ENCODE results near the gene SPTLC3. TPM values are rescaled to one million over a fixed set of nuclear protein-coding genes. Genes with fewer than 3 reads are reported as not detected.

SPTLC3 gene
- total and polyA plus RNA-seq, 2 of the 13 experiments (the other 11 are each of a cell fraction or from before 2014, with no cell fraction given): 20.5 to 95.6 TPM

DNA sequence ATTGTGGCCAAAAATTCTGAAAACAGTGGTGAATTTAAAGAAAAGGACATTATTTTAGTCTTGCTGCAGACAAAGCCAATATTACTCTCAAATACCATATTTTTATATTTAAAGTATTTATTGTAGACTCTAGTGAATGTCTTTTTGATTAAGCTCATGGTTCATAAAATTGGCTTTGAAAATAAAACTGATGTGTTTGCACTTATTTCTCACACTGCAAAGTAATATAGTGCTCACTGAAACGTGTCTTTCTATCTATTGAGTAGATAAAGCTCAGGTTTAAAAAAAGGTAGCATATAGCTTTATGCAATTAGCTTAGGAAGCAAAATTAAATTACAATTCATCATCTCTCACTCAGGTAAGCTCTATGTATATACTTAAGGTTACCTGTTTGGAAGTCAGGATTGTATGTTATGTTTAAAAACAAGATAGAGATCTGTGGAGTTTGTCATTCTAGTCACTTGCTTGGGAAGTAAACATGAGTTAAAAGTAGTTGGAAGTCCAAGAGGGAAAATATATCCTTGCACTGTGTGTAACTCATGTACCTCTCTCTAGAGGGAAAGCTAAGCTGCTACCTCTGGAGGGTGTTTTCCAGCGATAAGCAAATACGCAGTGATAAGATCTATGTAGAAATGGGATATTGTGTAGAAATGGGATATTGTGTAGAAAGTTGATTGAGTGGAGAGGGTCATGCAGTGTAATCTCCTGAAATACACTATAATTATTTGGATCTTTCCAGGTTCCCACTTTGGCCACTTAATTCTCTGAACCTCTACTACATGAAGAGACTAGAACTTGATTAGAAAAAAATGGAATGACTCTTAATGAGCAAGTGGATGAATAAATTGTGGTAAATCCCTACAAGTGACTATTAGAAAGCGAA lies 29.9 kb upstream of the SPTLC3 start (continued):
- peak; percentile 90; the same call in 1 of the 2 replicates for TF ChIP-seq ZSCAN5A (CRISPR knock-in tag; IDR thresholded peaks at IDR 0.05; ENCODE audit: borderline replicate concordance)
- TF ChIP-seq SAFB2 (CRISPR knock-in tag; IDR thresholded peaks at IDR 0.05; ENCODE audit: borderline replicate concordance, low read depth): no peak
- peak; percentile 65; the same call in 1 of the 2 replicates for TF ChIP-seq HMGXB3 (CRISPR knock-in tag; IDR thresholded peaks at IDR 0.05; ENCODE audit: borderline replicate concordance)
- TF ChIP-seq ZNF441 (CRISPR knock-in tag; IDR thresholded peaks at IDR 0.05; ENCODE audit: borderline replicate concordance): 0 out of 2 replicates have a peak, but pooled peaks have one; percentile 43
- TF ChIP-seq CREM (IDR thresholded peaks at IDR 0.05): peak; percentile 86
- no peak for TF ChIP-seq CREM (CRISPR knock-in tag; IDR thresholded peaks at IDR 0.05)
- TF ChIP-seq HMG20B (CRISPR knock-in tag; conservative IDR thresholded peaks at IDR 0.05): peak; percentile 80; the same call in 1 of the 2 replicates
- TF ChIP-seq, protein P1, sequence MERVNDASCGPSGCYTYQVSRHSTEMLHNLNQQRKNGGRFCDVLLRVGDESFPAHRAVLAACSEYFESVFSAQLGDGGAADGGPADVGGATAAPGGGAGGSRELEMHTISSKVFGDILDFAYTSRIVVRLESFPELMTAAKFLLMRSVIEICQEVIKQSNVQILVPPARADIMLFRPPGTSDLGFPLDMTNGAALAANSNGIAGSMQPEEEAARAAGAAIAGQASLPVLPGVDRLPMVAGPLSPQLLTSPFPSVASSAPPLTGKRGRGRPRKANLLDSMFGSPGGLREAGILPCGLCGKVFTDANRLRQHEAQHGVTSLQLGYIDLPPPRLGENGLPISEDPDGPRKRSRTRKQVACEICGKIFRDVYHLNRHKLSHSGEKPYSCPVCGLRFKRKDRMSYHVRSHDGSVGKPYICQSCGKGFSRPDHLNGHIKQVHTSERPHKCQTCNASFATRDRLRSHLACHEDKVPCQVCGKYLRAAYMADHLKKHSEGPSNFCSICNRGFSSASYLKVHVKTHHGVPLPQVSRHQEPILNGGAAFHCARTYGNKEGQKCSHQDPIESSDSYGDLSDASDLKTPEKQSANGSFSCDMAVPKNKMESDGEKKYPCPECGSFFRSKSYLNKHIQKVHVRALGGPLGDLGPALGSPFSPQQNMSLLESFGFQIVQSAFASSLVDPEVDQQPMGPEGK (CRISPR knock-in tag; IDR thresholded peaks at IDR 0.05): peak; percentile 66; the same call in 1 of the 2 replicates
- peak; percentile 81; the same call in 1 of the 2 replicates for TF ChIP-seq ZNF549 (CRISPR knock-in tag; IDR thresholded peaks at IDR 0.05)
- peak; percentile 55; the same call in 1 of the 2 replicates for TF ChIP-seq CCDC6 (CRISPR knock-in tag; IDR thresholded peaks at IDR 0.05)
- peak; percentile 89 for TF ChIP-seq MED13 (CRISPR knock-in tag; IDR thresholded peaks at IDR 0.05)
- TF ChIP-seq HDAC6 (IDR thresholded peaks at IDR 0.05; ENCODE audit: low read depth, low read length): no peak
- peak; percentile 74; the same call in 1 of the 2 replicates for TF ChIP-seq SOX13 (IDR thresholded peaks at IDR 0.05)
- peak in 1 of 2 experiments; percentile 96; a peak in 2 of 4 replicates for TF ChIP-seq SOX13 (CRISPR knock-in tag; conservative IDR thresholded peaks at IDR 0.05 in 1 of 2, IDR thresholded peaks at IDR 0.05 in 1 of 2)
- no peak for TF ChIP-seq FOXP1 (IDR thresholded peaks at IDR 0.05)
- TF ChIP-seq FOXP1 (CRISPR knock-in tag; IDR thresholded peaks at IDR 0.05): peak; percentile 97
- peak; percentile 92 for TF ChIP-seq ZNF124 (CRISPR knock-in tag; IDR thresholded peaks at IDR 0.05)
- peak; percentile 28; the same call in 1 of the 2 replicates for TF ChIP-seq DMAP1 (CRISPR knock-in tag; IDR thresholded peaks at IDR 0.05)
- TF ChIP-seq JUNB (CRISPR knock-in tag; IDR thresholded peaks at IDR 0.05; ENCODE audit: borderline replicate concordance): peak; percentile 62; the same call in 1 of the 2 replicates
- peak; percentile 81; the same call in 1 of the 2 replicates for TF ChIP-seq ZFP36L1 (CRISPR knock-in tag; IDR thresholded peaks at IDR 0.05)
- TF ChIP-seq KDM3A (CRISPR knock-in tag; IDR thresholded peaks at IDR 0.05; ENCODE audit: low read depth): peak; percentile 72; the same call in 1 of the 2 replicates
